Gastrocnemius medialis (tissue), 4 donors: ENCODE measurements around the gene PTPRCAP. TPM values are rescaled to one million over a fixed set of nuclear protein-coding genes. Genes with fewer than 3 reads are reported as not detected.

Source experiments
- ATAC-seq, 2 donors: fragments of 150-250 bp; one replicate each; pipeline ENCODE4 v1.9.1; 2016
- DNase-seq, 2 donors: peaks; one replicate each; pipeline ENCODE4 v3.0.0-alpha.2; 2019
- H3K27ac ChIP-seq, 4 donors: fragments of 200-600 bp; sonication (generic); 1 replicate in 1 of 4; 2 replicates in 3 of 4; pipeline ENCODE4 v1.5.1; 2016 to 2018; ENCODE audit warnings: mild to moderate bottlenecking in 2 of 4, moderate library complexity in 1 of 4
- H3K27me3 ChIP-seq, 3 donors: fragments of 200-600 bp; sonication (generic) in 2 of 3; 1 replicate in 1 of 3; 2 replicates in 2 of 3; pipeline versions ENCODE4 v1.5.1 to v1.6.0; 2016 to 2019; ENCODE audit warnings: mild to moderate bottlenecking in 1 of 3, moderate library complexity in 1 of 3
- H3K36me3 ChIP-seq, 2 donors: fragments of 200-600 bp; sonication (generic) in 1 of 2; one replicate each; pipeline ENCODE4 v1.5.1; 2017 to 2018
- H3K4me1 ChIP-seq, 2 donors: fragments of 200-600 bp; sonication (generic) in 1 of 2; one replicate each; pipeline ENCODE4 v1.5.1; 2016 to 2017; ENCODE audit warnings: mild to moderate bottlenecking in 2 of 2
- H3K4me3 ChIP-seq, 4 donors: fragments of 200-600 bp; sonication (generic) in 3 of 4; 1 replicate in 1 of 4; 2 replicates in 3 of 4; pipeline ENCODE4 v1.5.1; 2016 to 2019; ENCODE audit warnings: mild to moderate bottlenecking in 2 of 4
- H3K9me3 ChIP-seq, 3 donors: fragments of 200-600 bp; sonication (generic) in 2 of 3; 1 replicate in 1 of 3; 2 replicates in 2 of 3; pipeline ENCODE4 v1.5.1; 2016 to 2019
- CTCF ChIP-seq, 5 experiments: fragments of 450-650 bp in 3 of 5; fragments of 200-600 bp in 2 of 5; sonication (generic) in 2 of 5; IDR thresholded peaks in 4 of 5; conservative IDR thresholded peaks in 1 of 5; 1 replicate in 4 of 5; 2 replicates in 1 of 5; pipeline ENCODE4 v1.5.1; 2016 to 2019; ENCODE audit warnings: antibody characterized with exemption in 5 of 5, mild to moderate bottlenecking in 3 of 5, moderate library complexity in 3 of 5
- POLR2A ChIP-seq, 2 donors: fragments of 450-650 bp; IDR thresholded peaks; one replicate each; pipeline ENCODE4 v1.6.1; 2017; ENCODE audit warnings: antibody characterized with exemption in 2 of 2, mild to moderate bottlenecking in 2 of 2, moderate library complexity in 2 of 2
- in situ Hi-C, 4 donors: fragments of 200-750 bp; cut with MboI; loops; one replicate each; pipeline versions ENCODE4 v1.15.0 to v1.8.0; 2017; ENCODE audit warnings: low sequenced_read_pairs in 4 of 4
- intact Hi-C: fragments of 100-400 bp; cut with DNase I; formaldehyde crosslinking; loops from one replicate; pipeline ENCODE4 v1.15.1; 2023; ENCODE audit warnings: low total_unique reads
- total RNA-seq, 4 donors: library from RNA; depleted of rRNA; stranded (reverse); fragments of >200 nt; gene quantifications; one replicate each; pipeline versions ENCODE4 v1.1.0 to v1.2.3, GENCODE V29; 2016

Gene PTPRCAP
- total RNA-seq, 4 donors from 2014 or later, result 0.47 to 1.5 (median 1.3) TPM

DNA sequence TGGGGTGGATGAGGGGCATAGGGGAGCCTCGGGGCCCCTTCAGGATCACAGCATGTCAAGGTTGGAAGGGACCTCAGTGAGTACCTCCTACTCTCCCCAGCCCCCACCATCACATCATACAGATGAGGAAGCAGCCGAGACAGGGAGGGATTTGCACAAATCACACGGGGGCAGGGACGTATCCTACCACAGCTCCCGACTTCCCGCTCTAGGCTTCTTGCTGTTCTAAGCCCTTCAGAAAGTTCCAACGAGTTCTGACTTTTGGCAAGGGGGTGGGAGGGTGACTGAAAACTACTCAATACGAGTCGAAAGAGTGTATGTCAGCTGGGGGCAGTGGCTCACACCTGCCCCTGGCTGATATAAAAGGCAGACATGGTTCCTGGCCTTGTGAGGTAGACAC, 50.4 kb downstream of the PTPRCAP start:
- H3K4me1 ChIP-seq, result peaks cover 0 to 9% of the 10 kb centered on the region in 2 donors
- no peaks in the 10 kb centered on the region for H3K9me3 ChIP-seq
- no peak overlapping the region for H3K4me3 ChIP-seq
- intact Hi-C loops (no loop called here), in situ Hi-C loops (loop anchor here in 3 of 4 donors (5.0 to 10.0 kb wide), 2 partner anchors 35 to 122 kb away; partner anchors contain the start of genes POLD4 (in 3 of the 3) and GRK2 (in 1 of the 3))
- TF ChIP-seq POLR2A (IDR thresholded peaks at IDR 0.05) (no peak), CTCF (IDR thresholded peaks at IDR 0.05 in 4 of 5, conservative IDR thresholded peaks at IDR 0.05 in 1 of 5) (no peak)
- DNase-seq (no peak), ATAC-seq (no peak)
- H3K27ac ChIP-seq, result no peak overlapping the region
- H3K36me3 ChIP-seq, result no peaks in the 10 kb centered on the region
- H3K27me3 ChIP-seq, result peaks cover 0 to 10% (median 0%) of the 10 kb centered on the region in 3 donors

Other genes with a start within 250 kb of the PTPRCAP start
- gene GRK2, start 171.2 kb downstream of the PTPRCAP start, total RNA-seq, result 10 to 100 TPM; 40.2 to 79.8 (median 68.4) TPM
- gene ANKRD13D, start 148.4 kb downstream of the PTPRCAP start, total RNA-seq, result 10 to 100 TPM in 1 of 4 donors, 1 to 10 TPM in 3; 5.8 to 10.6 (median 9.7) TPM
- gene SSH3, start 134.2 kb downstream of the PTPRCAP start, total RNA-seq, result 10 to 100 TPM in 2 of 4 donors, 1 to 10 TPM in 2; 7.9 to 16.3 (median 11.9) TPM
- gene POLD4, start 84.1 kb downstream of the PTPRCAP start, total RNA-seq, result 100 to 1,000 TPM in 2 of 4 donors, 10 to 100 TPM in 2; 57.4 to 115 (median 87.9) TPM
- gene CLCF1, start 64.1 kb downstream of the PTPRCAP start, total RNA-seq, result 1 to 10 TPM in 2 of 4 donors, under 1 TPM in 2; 0.24 to 2.7 (median 0.91) TPM
- 10 to 100 TPM in 2 of 4 donors, 1 to 10 TPM in 2; 5.2 to 14.7 (median 7.7) TPM for gene RAD9A, start 45.7 kb downstream of the PTPRCAP start, total RNA-seq
- 100 to 1,000 TPM in 3 of 4 donors, 10 to 100 TPM in 1; 78.4 to 193 (median 124) TPM for gene PPP1CA, start 35.8 kb downstream of the PTPRCAP start, total RNA-seq
- gene TBC1D10C, start 33.6 kb downstream of the PTPRCAP start, total RNA-seq, result under 1 TPM in 3 of 4 donors, not detected in 1; 0.44 to 0.78 (median 0.56) TPM
- 10 to 100 TPM in 1 of 4 donors, 1 to 10 TPM in 3; 2.5 to 11.0 (median 4.9) TPM for gene CARNS1, start 22.0 kb downstream of the PTPRCAP start, total RNA-seq
- 10 to 100 TPM; 38.0 to 74.1 (median 39.4) TPM for gene RPS6KB2, start 9.2 kb downstream of the PTPRCAP start, total RNA-seq
- 10 to 100 TPM in 3 of 4 donors, 1 to 10 TPM in 1; 4.9 to 14.8 (median 12.5) TPM for gene CORO1B, start 5.8 kb upstream of the PTPRCAP start, total RNA-seq
- not detected for gene GPR152, start 15.0 kb upstream of the PTPRCAP start, total RNA-seq
- under 1 TPM; 0.19 to 0.55 (median 0.30) TPM for gene CABP4, start 17.7 kb upstream of the PTPRCAP start, total RNA-seq
- 100 to 1,000 TPM in 2 of 4 donors, 10 to 100 TPM in 2; 79.8 to 155 (median 108) TPM for gene TMEM134, start 31.6 kb upstream of the PTPRCAP start, total RNA-seq
- gene AIP, start 45.3 kb upstream of the PTPRCAP start, total RNA-seq, result 10 to 100 TPM; 33.0 to 60.8 (median 48.8) TPM
- 10 to 100 TPM in 1 of 4 donors, 1 to 10 TPM in 3; 4.0 to 12.2 (median 7.7) TPM for gene PITPNM1, start 67.7 kb upstream of the PTPRCAP start, total RNA-seq
- gene CDK2AP2, start 70.5 kb upstream of the PTPRCAP start, total RNA-seq, result 10 to 100 TPM; 24.1 to 47.5 (median 37.3) TPM
- not detected for gene CABP2, start 85.8 kb upstream of the PTPRCAP start, total RNA-seq
- 100 to 1,000 TPM; 316 to 866 (median 549) TPM for gene GSTP1, start 146.1 kb upstream of the PTPRCAP start, total RNA-seq
- gene NDUFV1, start 169.3 kb upstream of the PTPRCAP start, total RNA-seq, result 100 to 1,000 TPM; 306 to 608 (median 365) TPM
- 10 to 100 TPM; 23.3 to 42.4 (median 36.2) TPM for gene NUDT8, start 192.3 kb upstream of the PTPRCAP start, total RNA-seq
- not detected for gene TBX10, start 202.1 kb upstream of the PTPRCAP start, total RNA-seq
- not detected for gene ACY3, start 213.0 kb upstream of the PTPRCAP start, total RNA-seq
- not detected for gene ALDH3B2, start 236.9 kb upstream of the PTPRCAP start, total RNA-seq